Esophagus squamous epithelium (tissue), 4 donors: ENCODE data around the gene PHACTR2.

Source experiments
- POLR2A ChIP-seq, 4 donors: fragments of 450-650 bp; IDR thresholded peaks; one replicate each; pipeline ENCODE4 v1.6.1; 2017; ENCODE audit warnings: antibody characterized with exemption in 4 of 4, mild to moderate bottlenecking in 4 of 4, moderate library complexity in 3 of 4
- TF ChIP-seq, protein P1 (sequence below), 6 experiments: fragments of 450-650 bp in 4 of 6; fragments of 200-600 bp in 2 of 6; sonication (generic) in 2 of 6; IDR thresholded peaks; one replicate each; pipeline ENCODE4 v1.5.1; 2016 to 2019; ENCODE audit warnings: antibody characterized with exemption in 6 of 6, mild to moderate bottlenecking in 4 of 6, moderate library complexity in 4 of 6

DNA sequence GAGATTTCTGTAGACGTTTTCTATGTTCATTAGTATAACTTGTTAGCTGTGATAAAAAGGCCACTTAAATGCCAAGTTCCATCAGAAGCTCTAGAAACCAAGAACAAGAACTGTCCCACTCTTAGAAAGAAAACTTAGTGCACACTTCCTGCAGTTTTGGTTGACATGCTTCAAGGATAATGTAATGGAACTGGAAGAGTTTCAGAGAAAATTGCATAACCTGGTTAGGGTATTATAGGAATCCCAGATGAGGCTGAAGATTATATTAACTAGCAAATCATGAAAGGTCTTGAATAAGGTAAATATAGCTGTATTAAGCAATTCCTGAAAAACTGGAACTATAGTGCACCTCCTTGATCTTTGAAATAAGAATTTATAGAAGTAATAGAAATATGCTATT is 1.8 kb upstream of the PHACTR2 start:
- no peak for TF ChIP-seq POLR2A (IDR thresholded peaks at IDR 0.05)
- TF ChIP-seq, protein P1, sequence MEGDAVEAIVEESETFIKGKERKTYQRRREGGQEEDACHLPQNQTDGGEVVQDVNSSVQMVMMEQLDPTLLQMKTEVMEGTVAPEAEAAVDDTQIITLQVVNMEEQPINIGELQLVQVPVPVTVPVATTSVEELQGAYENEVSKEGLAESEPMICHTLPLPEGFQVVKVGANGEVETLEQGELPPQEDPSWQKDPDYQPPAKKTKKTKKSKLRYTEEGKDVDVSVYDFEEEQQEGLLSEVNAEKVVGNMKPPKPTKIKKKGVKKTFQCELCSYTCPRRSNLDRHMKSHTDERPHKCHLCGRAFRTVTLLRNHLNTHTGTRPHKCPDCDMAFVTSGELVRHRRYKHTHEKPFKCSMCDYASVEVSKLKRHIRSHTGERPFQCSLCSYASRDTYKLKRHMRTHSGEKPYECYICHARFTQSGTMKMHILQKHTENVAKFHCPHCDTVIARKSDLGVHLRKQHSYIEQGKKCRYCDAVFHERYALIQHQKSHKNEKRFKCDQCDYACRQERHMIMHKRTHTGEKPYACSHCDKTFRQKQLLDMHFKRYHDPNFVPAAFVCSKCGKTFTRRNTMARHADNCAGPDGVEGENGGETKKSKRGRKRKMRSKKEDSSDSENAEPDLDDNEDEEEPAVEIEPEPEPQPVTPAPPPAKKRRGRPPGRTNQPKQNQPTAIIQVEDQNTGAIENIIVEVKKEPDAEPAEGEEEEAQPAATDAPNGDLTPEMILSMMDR (IDR thresholded peaks at IDR 0.05) = no peak
